IMR-90 (cell line): ENCODE results near the gene MCTS1. TPM values are rescaled to one million over a fixed set of nuclear protein-coding genes. Genes with fewer than 3 reads are reported as not detected.

ENCODE experiments used
- ATAC-seq: fragments of 200-7000 bp; cut with Tn5 transposase; 2 replicates; pipeline ENCODE4 v1.9.1; 2020; ENCODE audit warnings: low read depth, mild to moderate bottlenecking, moderate library complexity
- BruUV-seq: library from RNA; stranded (reverse); fragments of 400-500 nt; replicated peaks from 2 replicates; lab custom pipeline; 2021; lab: Mats Ljungman, UMichigan
- CTCF ChIA-PET: fragments of 300-600 bp; formaldehyde crosslinking; extraction: SDS; loops from one replicate; lab custom pipeline; 2021; ENCODE audit warnings: antibody characterized with exemption; lab: Yijun Ruan, JAX
- POLR2A ChIA-PET: fragments of 300-600 bp; sonication (Branson Sonifier 250); formaldehyde crosslinking; loops from one replicate; lab custom pipeline; 2022; ENCODE audit warnings: antibody characterized with exemption; ENCODE audit not compliant: unreplicated experiment; lab: Charles Lee
- DNase-seq: peaks from one replicate; pipeline ENCODE4 v3.0.0; 2013
- H2AFZ ChIP-seq: replicated peaks from 2 replicates; pipeline ENCODE3; 2013; ENCODE audit warnings: low read length, mild to moderate bottlenecking; ENCODE audit not compliant: poor library complexity
- H2AK5ac ChIP-seq: 2 replicates; pipeline ENCODE4 v1.6.1; 2013; ENCODE audit warnings: low read depth, low read length, inconsistent platforms
- H2AK9ac ChIP-seq: replicated peaks from 2 replicates; pipeline ENCODE3; 2013; ENCODE audit warnings: mild to moderate bottlenecking, low read depth, low read length, moderate library complexity; ENCODE audit not compliant: poor library complexity
- H2BK120ac ChIP-seq: 2 replicates; pipeline ENCODE4 v1.6.1; 2013; ENCODE audit warnings: low read depth, low read length, inconsistent platforms
- H2BK15ac ChIP-seq: 3 replicates; pipeline ENCODE4 v1.6.1; 2013; ENCODE audit warnings: low read depth, low read length, inconsistent platforms
- H2BK20ac ChIP-seq: 2 replicates; pipeline ENCODE4 v1.6.1; 2013; ENCODE audit warnings: low read depth, mild to moderate bottlenecking, inconsistent platforms, low read length, moderate library complexity
- H2BK5ac ChIP-seq: 2 replicates; pipeline ENCODE4 v1.6.1; 2013; ENCODE audit warnings: mild to moderate bottlenecking, low read depth, low read length, inconsistent platforms; ENCODE audit not compliant: poor library complexity, severe bottlenecking
- H3K14ac ChIP-seq: replicated peaks from 2 replicates; pipeline ENCODE4 v1.6.1; 2013; ENCODE audit warnings: low read depth, low read length, inconsistent platforms
- H3K18ac ChIP-seq: 2 replicates; pipeline ENCODE4 v1.6.1; 2013; ENCODE audit warnings: low read depth, low read length, control low read depth
- H3K23ac ChIP-seq: 2 replicates; pipeline ENCODE4 v1.6.1; 2013; ENCODE audit warnings: low read depth, low read length, inconsistent platforms
- H3K27ac ChIP-seq: 2 replicates; pipeline ENCODE4 v1.5.1; 2013; ENCODE audit warnings: mild to moderate bottlenecking, control low read depth, low read length; ENCODE audit not compliant: insufficient read depth
- H3K27me3 ChIP-seq: 2 replicates; pipeline ENCODE4 v1.6.1; 2013; ENCODE audit warnings: low read length; ENCODE audit not compliant: control insufficient read depth, insufficient read depth
- H3K36me3 ChIP-seq: 2 replicates; pipeline ENCODE4 v1.6.1; 2013; ENCODE audit warnings: low read length, mixed read lengths; ENCODE audit not compliant: control insufficient read depth, insufficient read depth
- H3K4ac ChIP-seq: 2 replicates; pipeline ENCODE4 v1.6.1; 2013; ENCODE audit warnings: low read depth, low read length, inconsistent platforms
- H3K4me1 ChIP-seq: 2 replicates; pipeline ENCODE4 v1.6.1; 2013; ENCODE audit warnings: low read length, mixed read lengths; ENCODE audit not compliant: control insufficient read depth, insufficient read depth
- H3K4me2 ChIP-seq: 2 replicates; pipeline ENCODE4 v1.6.1; 2013; ENCODE audit warnings: low read depth, mild to moderate bottlenecking, control low read depth, low read length, moderate library complexity
- H3K4me3 ChIP-seq: 2 replicates; pipeline ENCODE4 v1.5.1; 2013; ENCODE audit warnings: low read depth, mild to moderate bottlenecking, control low read depth, low read length, moderate library complexity; ENCODE audit not compliant: insufficient read depth
- H3K56ac ChIP-seq: 2 replicates; pipeline ENCODE4 v1.6.1; 2013; ENCODE audit warnings: low read length, inconsistent platforms; ENCODE audit not compliant: insufficient read depth; ENCODE audit errors: extremely low read depth
- H3K79me1 ChIP-seq, 2 experiments: 2 replicates each; pipeline ENCODE4 v1.6.1; 2013; ENCODE audit warnings: low read length in 2 of 2, inconsistent platforms in 1 of 2, low read depth in 1 of 2
- H3K9ac ChIP-seq: 2 replicates; pipeline ENCODE4 v1.6.1; 2013; ENCODE audit warnings: low read depth, low read length, control low read depth
- H3K9me1 ChIP-seq: 2 replicates; pipeline ENCODE4 v1.6.1; 2013; ENCODE audit warnings: low read length, inconsistent platforms; ENCODE audit not compliant: insufficient read depth
- H3K9me3 ChIP-seq: 2 replicates; pipeline ENCODE4 v1.6.1; 2013; ENCODE audit warnings: low read length; ENCODE audit not compliant: control insufficient read depth, insufficient read depth
- H4K20me1 ChIP-seq: 2 replicates; pipeline ENCODE4 v1.6.1; 2013; ENCODE audit warnings: low read length, inconsistent platforms; ENCODE audit not compliant: insufficient read depth
- H4K5ac ChIP-seq: 2 replicates; pipeline ENCODE4 v1.6.1; 2013; ENCODE audit warnings: mild to moderate bottlenecking, low read depth, low read length, control low read depth
- H4K8ac ChIP-seq, 2 experiments: 2 replicates each; pipeline ENCODE4 v1.6.1; 2013; ENCODE audit warnings: low read depth in 2 of 2, low read length in 2 of 2, control low read depth in 1 of 2, inconsistent platforms in 1 of 2
- H4K91ac ChIP-seq: 2 replicates; pipeline ENCODE4 v1.6.1; 2013; ENCODE audit warnings: low read depth, low read length, inconsistent platforms; ENCODE audit not compliant: insufficient read depth
- BHLHE40 ChIP-seq: fragments of 150-350 bp; IDR thresholded peaks from 2 replicates; pipeline ENCODE4 v1.6.1; 2016; ENCODE audit warnings: mild to moderate bottlenecking, low read depth, low read length
- CHD1 ChIP-seq: IDR thresholded peaks from 2 replicates; pipeline ENCODE4 v1.6.1; 2012; ENCODE audit warnings: low read depth, low read length, improper control_type of control experiment
- MAFK ChIP-seq: IDR thresholded peaks from 2 replicates; pipeline ENCODE4 v1.6.1; 2012; ENCODE audit warnings: low read depth, low read length, improper control_type of control experiment
- MAZ ChIP-seq: IDR thresholded peaks from 2 replicates; pipeline ENCODE4 v1.6.1; 2012; ENCODE audit warnings: low read depth, mild to moderate bottlenecking, low read length, improper control_type of control experiment, moderate library complexity, borderline replicate concordance
- NFE2L2 ChIP-seq: fragments of 150-350 bp; IDR thresholded peaks from 2 replicates; pipeline ENCODE4 v1.6.1; 2016; ENCODE audit warnings: low read depth, mild to moderate bottlenecking, low read length
- RCOR1 ChIP-seq: IDR thresholded peaks from 2 replicates; pipeline ENCODE4 v1.6.1; 2012; ENCODE audit warnings: mild to moderate bottlenecking, low read length, improper control_type of control experiment; ENCODE audit not compliant: insufficient replicate concordance
- RFX5 ChIP-seq: IDR thresholded peaks from 2 replicates; pipeline ENCODE4 v1.8.0; 2012; ENCODE audit warnings: low read depth, mild to moderate bottlenecking, low read length, moderate library complexity
- SMC3 ChIP-seq: fragments of 150-350 bp; IDR thresholded peaks from 2 replicates; pipeline ENCODE4 v1.6.1; 2016; ENCODE audit warnings: low read depth, mild to moderate bottlenecking, antibody characterized with exemption, low read length, moderate library complexity
- WGBS, 2 experiments: methylation state at CpG; one replicate each; pipeline versions ENCODE4 v1.1.5 to v1.1.7; 2013; ENCODE audit warnings: missing lambda C conversion rate in 2 of 2; ENCODE audit not compliant: insufficient read length in 1 of 2; ENCODE audit errors: extremely low coverage in 2 of 2; 5-methylcytosine and 5-hydroxymethylcytosine counted together
- dilution Hi-C: fragments of 300-500 bp; cut with HindIII; formaldehyde crosslinking; loops from one replicate; pipeline ENCODE4 v1.14.3; 2018; ENCODE audit warnings: low sequenced_read_pairs; ENCODE audit not compliant: unreplicated experiment
- in situ Hi-C: fragments of 300-500 bp; cut with MboI; formaldehyde crosslinking; loops from 3 replicates; pipeline ENCODE4 v1.14.3; 2019; ENCODE audit warnings: low sequenced_read_pairs, inconsistent platforms, mixed read lengths
- intact Hi-C: fragments of 100-400 bp; cut with micrococcal nuclease; formaldehyde crosslinking; loops from 2 replicates; pipeline ENCODE4 v1.10.0; 2022
- polyA plus RNA-seq, 3 experiments: library from polyadenylated mRNA; depleted of rRNA; stranded (reverse); fragments of >200 nt; gene quantifications; 2 replicates each; pipeline ENCODE4 v1.2.3, GENCODE V29; 2012; ENCODE audit warnings: low replicate concordance in 1 of 3
- total RNA-seq: library from RNA; depleted of rRNA; stranded (reverse); fragments of >200 nt; gene quantifications from 2 replicates; pipeline ENCODE4 v1.2.3, GENCODE V29; 2012
- TF ChIP-seq, protein P1 (sequence below): fragments of 150-350 bp; IDR thresholded peaks from 2 replicates; pipeline ENCODE4 v1.6.1; 2016; ENCODE audit warnings: low read depth, mild to moderate bottlenecking, low read length, moderate library complexity, borderline replicate concordance
- TF ChIP-seq, protein P2 (sequence below): fragments of 150-350 bp; IDR thresholded peaks from 2 replicates; pipeline ENCODE4 v1.6.1; 2017; ENCODE audit warnings: mild to moderate bottlenecking, antibody characterized with exemption, low read length, low read depth
- TF ChIP-seq, protein P3 (sequence below): conservative IDR thresholded peaks from 2 replicates; pipeline ENCODE4 v1.5.1; 2012; ENCODE audit warnings: mild to moderate bottlenecking, low read depth, low read length, improper control_type of control experiment

The MCTS1 gene
- total and polyA plus RNA-seq, 2 of the 4 experiments (the other 2 are of a cell fraction): 36.9 to 52.8 TPM

GRCh38 chrX:120562569-120562926 is 41.4 kb upstream of the MCTS1 start:
- WGBS, 2 experiments: 83% methylated on average over 1 of the region's 2 CpGs; no CpG with 5 or more reads in 1 of the 2 experiments
- POLR2A ChIA-PET: no interaction called here
- H2AFZ ChIP-seq: peak overlapping the region; percentile 47

More at GRCh38 chrX:120562569-120562926, 41.4 kb upstream of the MCTS1 start:
- no peaks in the 10 kb centered on the region for H3K9me3 ChIP-seq
- no peaks in the 10 kb centered on the region; the same call in 1 of the 2 replicates for H3K36me3 ChIP-seq
- TF ChIP-seq RFX5: no peak
- no peak for TF ChIP-seq MAFK
- no peak for TF ChIP-seq NFE2L2
- no peak for TF ChIP-seq MAZ
- TF ChIP-seq RCOR1: no peak
- TF ChIP-seq SMC3: no peak
- TF ChIP-seq, protein P1, sequence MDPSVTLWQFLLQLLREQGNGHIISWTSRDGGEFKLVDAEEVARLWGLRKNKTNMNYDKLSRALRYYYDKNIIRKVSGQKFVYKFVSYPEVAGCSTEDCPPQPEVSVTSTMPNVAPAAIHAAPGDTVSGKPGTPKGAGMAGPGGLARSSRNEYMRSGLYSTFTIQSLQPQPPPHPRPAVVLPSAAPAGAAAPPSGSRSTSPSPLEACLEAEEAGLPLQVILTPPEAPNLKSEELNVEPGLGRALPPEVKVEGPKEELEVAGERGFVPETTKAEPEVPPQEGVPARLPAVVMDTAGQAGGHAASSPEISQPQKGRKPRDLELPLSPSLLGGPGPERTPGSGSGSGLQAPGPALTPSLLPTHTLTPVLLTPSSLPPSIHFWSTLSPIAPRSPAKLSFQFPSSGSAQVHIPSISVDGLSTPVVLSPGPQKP: no peak
- no peak for TF ChIP-seq BHLHE40
- TF ChIP-seq CHD1: no peak
- TF ChIP-seq, protein P2, sequence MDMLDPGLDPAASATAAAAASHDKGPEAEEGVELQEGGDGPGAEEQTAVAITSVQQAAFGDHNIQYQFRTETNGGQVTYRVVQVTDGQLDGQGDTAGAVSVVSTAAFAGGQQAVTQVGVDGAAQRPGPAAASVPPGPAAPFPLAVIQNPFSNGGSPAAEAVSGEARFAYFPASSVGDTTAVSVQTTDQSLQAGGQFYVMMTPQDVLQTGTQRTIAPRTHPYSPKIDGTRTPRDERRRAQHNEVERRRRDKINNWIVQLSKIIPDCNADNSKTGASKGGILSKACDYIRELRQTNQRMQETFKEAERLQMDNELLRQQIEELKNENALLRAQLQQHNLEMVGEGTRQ: no peak
- TF ChIP-seq, protein P3, sequence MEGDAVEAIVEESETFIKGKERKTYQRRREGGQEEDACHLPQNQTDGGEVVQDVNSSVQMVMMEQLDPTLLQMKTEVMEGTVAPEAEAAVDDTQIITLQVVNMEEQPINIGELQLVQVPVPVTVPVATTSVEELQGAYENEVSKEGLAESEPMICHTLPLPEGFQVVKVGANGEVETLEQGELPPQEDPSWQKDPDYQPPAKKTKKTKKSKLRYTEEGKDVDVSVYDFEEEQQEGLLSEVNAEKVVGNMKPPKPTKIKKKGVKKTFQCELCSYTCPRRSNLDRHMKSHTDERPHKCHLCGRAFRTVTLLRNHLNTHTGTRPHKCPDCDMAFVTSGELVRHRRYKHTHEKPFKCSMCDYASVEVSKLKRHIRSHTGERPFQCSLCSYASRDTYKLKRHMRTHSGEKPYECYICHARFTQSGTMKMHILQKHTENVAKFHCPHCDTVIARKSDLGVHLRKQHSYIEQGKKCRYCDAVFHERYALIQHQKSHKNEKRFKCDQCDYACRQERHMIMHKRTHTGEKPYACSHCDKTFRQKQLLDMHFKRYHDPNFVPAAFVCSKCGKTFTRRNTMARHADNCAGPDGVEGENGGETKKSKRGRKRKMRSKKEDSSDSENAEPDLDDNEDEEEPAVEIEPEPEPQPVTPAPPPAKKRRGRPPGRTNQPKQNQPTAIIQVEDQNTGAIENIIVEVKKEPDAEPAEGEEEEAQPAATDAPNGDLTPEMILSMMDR: no peak
- no TSS peak for BruUV-seq
- H3K56ac ChIP-seq: no peak overlapping the region
- in situ Hi-C loops (no loop called here), intact Hi-C loops (no loop called here), dilution Hi-C loops (no loop called here)
- H4K5ac ChIP-seq: peak overlapping the region; percentile 42; the same call in 1 of the 2 replicates
- no peaks in the 10 kb centered on the region for H3K9me1 ChIP-seq
- ATAC-seq: no peak
- no peak overlapping the region for H2BK15ac ChIP-seq
- no peak overlapping the region for H3K4me3 ChIP-seq
- no peak overlapping the region for H2AK9ac ChIP-seq
- H3K23ac ChIP-seq: no peak overlapping the region
- no peaks in the 10 kb centered on the region for H4K20me1 ChIP-seq
- no peak for DNase-seq
- H3K4ac ChIP-seq: no peak overlapping the region
- peak overlapping the region; percentile 4; the same call in 1 of the 2 replicates for H3K27ac ChIP-seq
- H3K14ac ChIP-seq: no peak overlapping the region
- no peak overlapping the region for H3K9ac ChIP-seq
- CTCF ChIA-PET: no interaction called here
- no peaks in the 10 kb centered on the region; a peak in 1 of 4 replicates for H3K79me1 ChIP-seq
- H3K27me3 ChIP-seq: no peaks in the 10 kb centered on the region
- H2BK20ac ChIP-seq: no peak overlapping the region
- H2BK5ac ChIP-seq: no peak overlapping the region
- H3K4me1 ChIP-seq: no peaks in the 10 kb centered on the region
- H3K4me2 ChIP-seq: no peak overlapping the region
- H4K8ac ChIP-seq: peak overlapping the region in 1 of 2 experiments; percentile 6; a peak in 2 of 4 replicates
- H3K18ac ChIP-seq: no peak overlapping the region
- H2AK5ac ChIP-seq: no peak overlapping the region
- H4K91ac ChIP-seq: no peak overlapping the region
- no peak overlapping the region for H2BK120ac ChIP-seq
